HepG2 (cell line): ENCODE results near the gene RABEPK. TPM values are rescaled to one million over a fixed set of nuclear protein-coding genes. Genes with fewer than 3 reads are reported as not detected.

Experiments used
- ATAC-seq: fragments of 200-7000 bp; cut with Tn5 transposase; 3 replicates; pipeline ENCODE4 v1.9.1; 2020; ENCODE audit warnings: mild to moderate bottlenecking, moderate library complexity
- BruUV-seq: library from RNA; stranded (reverse); fragments of 400-500 nt; replicated peaks from 2 replicates; lab custom pipeline; 2021; lab: Mats Ljungman, UMichigan
- CTCF ChIA-PET: fragments of 300-600 bp; formaldehyde crosslinking; extraction: SDS; loops from one replicate; lab custom pipeline; 2021; ENCODE audit warnings: low total read pairs, inconsistent platforms, low intra/inter-chr PET ratio; lab: Yijun Ruan, JAX
- POLR2A ChIA-PET: fragments of 350-600 bp; sonication (Branson Sonifier 250); formaldehyde crosslinking; loops from one replicate; lab custom pipeline; 2020; ENCODE audit warnings: antibody characterized with exemption, inconsistent platforms; lab: Yijun Ruan, JAX
- DNase-seq: peaks from one replicate; pipeline ENCODE4 v3.0.0-alpha.2; 2015; ENCODE audit warnings: low spot score
- FAIRE-seq: peaks from 3 replicates; lab custom pipeline; 2011; peaks lifted over from hg19 to GRCh38; lab: Jason Lieb, UNC
- H2AFZ ChIP-seq: one replicate; pipeline ENCODE4 v1.6.1; 2011; ENCODE audit warnings: low read length, inconsistent platforms
- H3K27ac ChIP-seq: fragments of 300-600 bp; 3 replicates; pipeline ENCODE4 v1.8.0; 2011; ENCODE audit warnings: mixed run types, mild to moderate bottlenecking, mixed read lengths, low read length, inconsistent platforms; ENCODE audit not compliant: insufficient read depth; ENCODE audit errors: extremely low read length
- H3K27me3 ChIP-seq, 2 experiments: fragments of 200-600 bp in 1 of 2; 2 replicates in 1 of 2; 3 replicates in 1 of 2; pipeline versions ENCODE4 v1.6.0 to v1.8.0; 2011; ENCODE audit warnings: low read length in 2 of 2, mild to moderate bottlenecking in 2 of 2, moderate library complexity in 2 of 2, inconsistent platforms in 1 of 2; ENCODE audit not compliant: insufficient read depth in 2 of 2, control insufficient read depth in 1 of 2
- H3K36me3 ChIP-seq, 2 experiments: fragments of 200-600 bp in 1 of 2; replicated peaks in 1 of 2; 2 replicates in 1 of 2; 3 replicates in 1 of 2; pipeline versions ENCODE4 v1.5.1 to v1.8.0; 2011; ENCODE audit warnings: low read length in 2 of 2, inconsistent platforms in 1 of 2; ENCODE audit not compliant: insufficient read depth in 2 of 2, control insufficient read depth in 1 of 2
- H3K4me1 ChIP-seq: 2 replicates; pipeline ENCODE4 v1.5.1; 2012; ENCODE audit warnings: low read length, inconsistent platforms; ENCODE audit not compliant: insufficient read depth
- H3K4me2 ChIP-seq: 2 replicates; pipeline ENCODE4 v1.6.0; 2011; ENCODE audit warnings: low read depth, low read length, inconsistent platforms
- H3K4me3 ChIP-seq, 3 experiments: fragments of 200-600 bp in 1 of 3; sonication (generic), shearing (Covaris generic) in 1 of 3; replicated peaks in 1 of 3; 2 replicates each; pipeline ENCODE4 v1.5.1; 2011 to 2016; ENCODE audit warnings: low read length in 3 of 3, inconsistent platforms in 2 of 3, low read depth in 2 of 3, mild to moderate bottlenecking in 2 of 3, control low read depth in 1 of 3, mixed read lengths in 1 of 3; ENCODE audit not compliant: insufficient read depth in 1 of 3
- H3K79me2 ChIP-seq: one replicate; pipeline ENCODE4 v1.6.1; 2011; ENCODE audit warnings: low read length, inconsistent platforms; ENCODE audit not compliant: insufficient read depth
- H3K9ac ChIP-seq: 2 replicates; pipeline ENCODE4 v1.6.0; 2011; ENCODE audit warnings: mild to moderate bottlenecking, low read depth, low read length, inconsistent platforms; ENCODE audit not compliant: insufficient read depth
- H3K9me3 ChIP-seq: 2 replicates; pipeline ENCODE4 v1.5.1; 2012; ENCODE audit warnings: mild to moderate bottlenecking, low read length
- H4K20me1 ChIP-seq: 2 replicates; pipeline ENCODE4 v1.6.0; 2011; ENCODE audit warnings: inconsistent platforms, mild to moderate bottlenecking, low read length, moderate library complexity; ENCODE audit not compliant: insufficient read depth
- CREB1 ChIP-seq, 2 experiments: fragments of 450-650 bp in 1 of 2; IDR thresholded peaks; 2 replicates each; pipeline ENCODE4 v1.6.1; 2016 to 2017; ENCODE audit warnings: control low read depth in 1 of 2, mild to moderate bottlenecking in 1 of 2, missing compliant biosample characterization in 1 of 2, missing genetic modification characterization in 1 of 2
- GTF3A ChIP-seq: sonication (generic); formaldehyde crosslinking; conservative IDR thresholded peaks from 2 replicates; pipeline ENCODE4 v1.4.0; 2020; ENCODE audit warnings: mild to moderate bottlenecking, missing genetic modification reagents
- HMGXB4 ChIP-seq, 2 experiments: sonication (generic) in 1 of 2; formaldehyde crosslinking in 1 of 2; IDR thresholded peaks; 2 replicates each; pipeline versions ENCODE4 v1.4.0 to v1.6.1; 2018 to 2020; ENCODE audit warnings: missing genetic modification reagents in 2 of 2, borderline replicate concordance in 1 of 2, low read depth in 1 of 2, mild to moderate bottlenecking in 1 of 2, missing biosample characterization in 1 of 2
- HNF1B ChIP-seq: sonication (generic); formaldehyde crosslinking; IDR thresholded peaks from 2 replicates; pipeline ENCODE4 v1.5.1; 2020; ENCODE audit warnings: mild to moderate bottlenecking, moderate library complexity, missing genetic modification reagents
- JARID2 ChIP-seq: sonication (generic); formaldehyde crosslinking; IDR thresholded peaks from 2 replicates; pipeline ENCODE4 v1.8.1; 2023; ENCODE audit warnings: missing genetic modification reagents, inconsistent platforms; ENCODE audit not compliant: insufficient replicate concordance
- MLXIP ChIP-seq: sonication (generic); formaldehyde crosslinking; IDR thresholded peaks from 2 replicates; pipeline ENCODE4 v1.9.0; 2021; ENCODE audit warnings: missing genetic modification reagents, borderline replicate concordance
- TEAD2 ChIP-seq: sonication (generic); formaldehyde crosslinking; IDR thresholded peaks from 2 replicates; pipeline ENCODE4 v1.9.0; 2021; ENCODE audit warnings: missing genetic modification reagents
- TERF1 ChIP-seq: sonication (generic); formaldehyde crosslinking; IDR thresholded peaks from 2 replicates; pipeline ENCODE4 v1.8.0; 2022; ENCODE audit warnings: mild to moderate bottlenecking, missing genetic modification reagents, moderate library complexity
- ZNF136 ChIP-seq: sonication (generic); formaldehyde crosslinking; IDR thresholded peaks from 2 replicates; pipeline ENCODE4 v1.8.1; 2022; ENCODE audit warnings: low read depth, mild to moderate bottlenecking, moderate library complexity, missing genetic modification reagents
- ZNF770 ChIP-seq: sonication (generic); formaldehyde crosslinking; IDR thresholded peaks from 2 replicates; pipeline ENCODE4 v1.5.0; 2020; ENCODE audit warnings: mild to moderate bottlenecking, missing genetic modification reagents
- WGBS: methylation state at CpG from one replicate; pipeline ENCODE4 v1.1.6; 2017; ENCODE audit warnings: low lambda C conversion rate; 5-methylcytosine and 5-hydroxymethylcytosine counted together
- in situ Hi-C: cut with HindIII; loops from 2 replicates; pipeline ENCODE4 v1.10.0; 2017; ENCODE audit warnings: low pct_unique_long_range_greater_than_20kb; ENCODE audit not compliant: extremely low pct_ligation_motif_present
- intact Hi-C: fragments of 100-400 bp; cut with micrococcal nuclease; formaldehyde crosslinking; loops from one replicate; pipeline ENCODE4 v1.10.0; 2022; ENCODE audit not compliant: unreplicated experiment
- polyA plus RNA-seq, 8 experiments: library from polyadenylated mRNA; depleted of rRNA in 3 of 8; stranded (reverse) in 7 of 8; unstranded in 1 of 8; fragments of >200 nt; fragmentation: Illumina TruSeq in 4 of 8; extraction: Trizol in 4 of 8; gene quantifications; 2 replicates each; pipeline versions ENCODE4 v1.2.1 to v1.2.3, GENCODE V29; 2011 to 2016; ENCODE audit warnings: low read depth in 4 of 8, missing spikeins in 1 of 8, mixed read lengths in 1 of 8; ENCODE audit not compliant: insufficient read depth in 1 of 8
- total RNA-seq, 5 experiments: library from RNA; depleted of rRNA; stranded (reverse); fragments of >200 nt; fragmentation: Illumina TruSeq; extraction: Trizol; gene quantifications; 2 replicates each; pipeline ENCODE4 v1.2.3, GENCODE V29; 2016; ENCODE audit warnings: low read depth in 1 of 5

Gene RABEPK
- total and polyA plus RNA-seq, 2 of the 13 experiments (the other 11 are each of a cell fraction or from before 2014, with no cell fraction given) = 75.5 to 90.0 TPM

GRCh38 chr9:125239631-125240597 lies 39.6 kb downstream of the RABEPK start:
- H3K79me2 ChIP-seq = peaks cover 52% of the 10 kb centered on the region
- H3K4me3 ChIP-seq = peak overlapping the region; percentile 80 to 98 (median 97)
- FAIRE-seq = no peak
- POLR2A ChIA-PET = interaction anchor here (0.6 to 3.1 kb wide), 11 partner anchors 17 to 470 kb away, joined by 3 to 73 read pairs (median 11); partner anchors contain the start of genes GAPVD1 and RABEPK
- CTCF ChIA-PET = no interaction called here
- intact Hi-C loops = loop anchor here (2.0 kb wide), 2 partner anchors 39 to 57 kb away; partner anchors contain the start of gene RABEPK
- H3K4me2 ChIP-seq = peak overlapping the region; percentile 72
- 5% methylated on average over 8 of the region's 8 CpGs for WGBS
- H4K20me1 ChIP-seq = peaks cover 56% of the 10 kb centered on the region
- H3K27ac ChIP-seq = peak overlapping the region; percentile 91
- peaks cover 7 to 44% of the 10 kb centered on the region in 2 experiments for H3K36me3 ChIP-seq
- H3K27me3 ChIP-seq = no peaks in the 10 kb centered on the region; a peak in 1 of 5 replicates
- no peak for ATAC-seq
- in situ Hi-C loops = no loop called here
- no peak overlapping the region for H2AFZ ChIP-seq
- no TSS peak for BruUV-seq
- DNase-seq = no peak
- no peaks in the 10 kb centered on the region for H3K9me3 ChIP-seq
- H3K4me1 ChIP-seq = peaks cover 62% of the 10 kb centered on the region
- H3K9ac ChIP-seq = peak overlapping the region; percentile 99
- TF ChIP-seq MLXIP = no peak
- TF ChIP-seq HNF1B = no peak
- TF ChIP-seq HMGXB4 (CRISPR knock-in tag; IDR thresholded peaks at IDR 0.05; ENCODE audit: borderline replicate concordance in 1 of 2, low read depth in 1 of 2) = no peak
- no peak for TF ChIP-seq TERF1 (CRISPR knock-in tag)
- no peak for TF ChIP-seq ZNF136 (CRISPR knock-in tag)
- TF ChIP-seq ZNF770 (CRISPR knock-in tag) = peak; percentile 50; the same call in 1 of the 2 replicates
- no peak for TF ChIP-seq TEAD2 (CRISPR knock-in tag)
- TF ChIP-seq JARID2 (CRISPR knock-in tag) = no peak
- no peak for TF ChIP-seq CREB1 (IDR thresholded peaks at IDR 0.05)
- 0 out of 2 replicates have a peak, but pooled peaks have one; percentile 10 for TF ChIP-seq CREB1 (CRISPR knock-in tag; IDR thresholded peaks at IDR 0.05)
- no peak for TF ChIP-seq GTF3A
